ENCODE data around the gene NTN3. TPM values are rescaled to one million over a fixed set of nuclear protein-coding genes. Genes with fewer than 3 reads are reported as not detected.

Gene NTN3
- total and polyA plus RNA-seq, 2 of the 4 experiments (the other 2 are of a cell fraction), result 0.18 to 0.38 TPM

GRCh38 chr16:2473446-2473926, 2.4 kb downstream of the NTN3 start:
- no peak overlapping the region for H4K8ac ChIP-seq (ENCODE audit: low read depth in 2 of 2, low read length in 2 of 2)
- H3K56ac ChIP-seq (ENCODE audit: extremely low read depth, insufficient read depth, low read length), result no peak overlapping the region
- ChIA-PET CTCF (no interaction called here), POLR2A (ENCODE audit: unreplicated experiment) (no interaction called here)
- no peak overlapping the region for H3K18ac ChIP-seq (ENCODE audit: low read depth, low read length)
- peaks cover 18% of the 10 kb centered on the region for H3K4me1 ChIP-seq (ENCODE audit: control insufficient read depth, insufficient read depth, low read length)
- no peak overlapping the region for H2BK20ac ChIP-seq (ENCODE audit: low read depth, low read length)
- 16% methylated on average over 12 of the region's 49 CpGs; no CpG with 5 or more reads in 1 of the 2 experiments for WGBS, 2 experiments (ENCODE audit: extremely low coverage in 2 of 2, insufficient read length in 1 of 2)
- no peak overlapping the region for H2BK15ac ChIP-seq (ENCODE audit: low read depth, low read length)
- no TSS peak for BruUV-seq (replicated peaks)
- H3K79me1 ChIP-seq (ENCODE audit: low read depth in 1 of 2, low read length in 2 of 2), result peaks cover 10 to 50% of the 10 kb centered on the region in 2 experiments; a peak in 3 of 4 replicates
- DNase-seq (no peak), ATAC-seq (ENCODE audit: low read depth) (no peak)
- in situ Hi-C loops (cut with MboI; ENCODE audit: low sequenced_read_pairs), result no loop called here
- H3K4me2 ChIP-seq (ENCODE audit: low read depth, low read length), result peak overlapping the region; percentile 68
- H3K9ac ChIP-seq (ENCODE audit: low read depth, low read length), result no peak overlapping the region
- peak overlapping the region; percentile 69 for H2AFZ ChIP-seq (replicated peaks; ENCODE audit: low read length, poor library complexity)
- H2BK5ac ChIP-seq (ENCODE audit: low read depth, low read length, poor library complexity, severe bottlenecking), result no peak overlapping the region
- H3K9me1 ChIP-seq (ENCODE audit: insufficient read depth, low read length), result peaks cover 3% of the 10 kb centered on the region; the same call in 1 of the 2 replicates
- H3K36me3 ChIP-seq (ENCODE audit: control insufficient read depth, insufficient read depth, low read length), result no peaks in the 10 kb centered on the region
- intact Hi-C loops (cut with micrococcal nuclease), result no loop called here
- TF ChIP-seq MAFK (IDR thresholded peaks at IDR 0.05; ENCODE audit: low read depth, low read length), result no peak
- no peak for TF ChIP-seq USF2 (IDR thresholded peaks at IDR 0.05; ENCODE audit: low read depth, low read length)
- TF ChIP-seq RCOR1 (IDR thresholded peaks at IDR 0.05; ENCODE audit: insufficient replicate concordance, low read length), result no peak
- dilution Hi-C loops (cut with HindIII; ENCODE audit: low sequenced_read_pairs, unreplicated experiment), result no loop called here
- no peak overlapping the region for H3K23ac ChIP-seq (ENCODE audit: low read depth, low read length)
- no peaks in the 10 kb centered on the region; the same call in 1 of the 2 replicates for H3K27me3 ChIP-seq (ENCODE audit: control insufficient read depth, insufficient read depth, low read length)
- no peak overlapping the region for H3K14ac ChIP-seq (replicated peaks; ENCODE audit: low read depth, low read length)
- peak overlapping the region; percentile 23; the same call in 1 of the 2 replicates for H2AK5ac ChIP-seq (ENCODE audit: low read depth, low read length)
- no peak overlapping the region for H2BK120ac ChIP-seq (ENCODE audit: low read depth, low read length)
- H3K4me3 ChIP-seq (ENCODE audit: insufficient read depth, low read depth, low read length), result peak overlapping the region; percentile 29; the same call in 1 of the 2 replicates
- H2AK9ac ChIP-seq (replicated peaks; ENCODE audit: low read depth, low read length, poor library complexity), result peak overlapping the region; percentile 17
- peaks cover 25% of the 10 kb centered on the region for H4K20me1 ChIP-seq (ENCODE audit: insufficient read depth, low read length)
- H3K4ac ChIP-seq (ENCODE audit: low read depth, low read length), result no peak overlapping the region
- no peak overlapping the region for H4K5ac ChIP-seq (ENCODE audit: low read depth, low read length)
- no peak overlapping the region; the same call in 1 of the 2 replicates for H3K27ac ChIP-seq (ENCODE audit: insufficient read depth, low read length)
- no peaks in the 10 kb centered on the region for H3K9me3 ChIP-seq (ENCODE audit: control insufficient read depth, insufficient read depth, low read length)
- no peak overlapping the region for H4K91ac ChIP-seq (ENCODE audit: insufficient read depth, low read depth, low read length)

All from IMR-90 (cell line).